ENCODE data around the gene CFAP126.

DNA sequence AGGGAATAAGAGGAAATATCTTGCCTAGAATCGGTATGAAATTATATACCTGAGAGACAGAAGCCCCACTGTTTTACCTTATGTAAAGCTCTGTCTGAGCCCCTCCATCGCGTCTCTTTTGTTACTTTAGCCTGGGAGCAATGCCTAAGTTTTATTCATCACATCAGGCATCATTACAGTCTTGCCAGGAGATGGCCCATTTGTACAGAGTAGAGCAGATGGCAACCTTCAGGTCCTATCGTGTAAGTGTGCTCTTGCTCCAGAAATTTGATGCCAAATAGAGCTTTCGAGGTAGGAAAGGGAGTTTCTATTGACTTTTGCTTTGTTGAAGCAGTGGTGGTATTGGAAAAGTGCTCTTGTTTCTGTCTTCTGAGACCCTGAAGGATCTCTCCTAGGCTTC lies 24.9 kb downstream of the CFAP126 start:
- TF ChIP-seq, protein P1, sequence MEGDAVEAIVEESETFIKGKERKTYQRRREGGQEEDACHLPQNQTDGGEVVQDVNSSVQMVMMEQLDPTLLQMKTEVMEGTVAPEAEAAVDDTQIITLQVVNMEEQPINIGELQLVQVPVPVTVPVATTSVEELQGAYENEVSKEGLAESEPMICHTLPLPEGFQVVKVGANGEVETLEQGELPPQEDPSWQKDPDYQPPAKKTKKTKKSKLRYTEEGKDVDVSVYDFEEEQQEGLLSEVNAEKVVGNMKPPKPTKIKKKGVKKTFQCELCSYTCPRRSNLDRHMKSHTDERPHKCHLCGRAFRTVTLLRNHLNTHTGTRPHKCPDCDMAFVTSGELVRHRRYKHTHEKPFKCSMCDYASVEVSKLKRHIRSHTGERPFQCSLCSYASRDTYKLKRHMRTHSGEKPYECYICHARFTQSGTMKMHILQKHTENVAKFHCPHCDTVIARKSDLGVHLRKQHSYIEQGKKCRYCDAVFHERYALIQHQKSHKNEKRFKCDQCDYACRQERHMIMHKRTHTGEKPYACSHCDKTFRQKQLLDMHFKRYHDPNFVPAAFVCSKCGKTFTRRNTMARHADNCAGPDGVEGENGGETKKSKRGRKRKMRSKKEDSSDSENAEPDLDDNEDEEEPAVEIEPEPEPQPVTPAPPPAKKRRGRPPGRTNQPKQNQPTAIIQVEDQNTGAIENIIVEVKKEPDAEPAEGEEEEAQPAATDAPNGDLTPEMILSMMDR (IDR thresholded peaks at IDR 0.05; ENCODE audit: borderline replicate concordance, extremely low read depth, low read length, poor library complexity, severe bottlenecking), result no peak
- no peak for TF ChIP-seq EZH2 (IDR thresholded peaks at IDR 0.05; ENCODE audit: borderline replicate concordance, low read depth, low read length, severe bottlenecking)
